Suprapubic skin (tissue), 4 donors: ENCODE measurements around the gene POLE3.

Source experiments
- CTCF ChIP-seq, 2 donors: fragments of 200-600 bp in 1 of 2; fragments of 450-650 bp in 1 of 2; sonication (generic) in 1 of 2; IDR thresholded peaks; one replicate each; pipeline ENCODE4 v1.5.1; 2016 to 2019; ENCODE audit warnings: antibody characterized with exemption in 2 of 2, mild to moderate bottlenecking in 1 of 2, moderate library complexity in 1 of 2
- EP300 ChIP-seq: sonication (generic); formaldehyde crosslinking; IDR thresholded peaks from one replicate; pipeline ENCODE4 v1.6.1; 2017; ENCODE audit warnings: antibody characterized with exemption
- POLR2A ChIP-seq, 2 donors: fragments of 450-650 bp; IDR thresholded peaks; one replicate each; pipeline ENCODE4 v1.6.1; 2017; ENCODE audit warnings: antibody characterized with exemption in 2 of 2, mild to moderate bottlenecking in 2 of 2, moderate library complexity in 2 of 2
- POLR2AphosphoS5 ChIP-seq, 3 donors: sonication (generic); formaldehyde crosslinking; IDR thresholded peaks; one replicate each; pipeline ENCODE4 v1.6.1; 2017; ENCODE audit warnings: antibody characterized with exemption in 3 of 3

- TF ChIP-seq CTCF (IDR thresholded peaks at IDR 0.05) (no peak), POLR2A (IDR thresholded peaks at IDR 0.05) (no peak), POLR2AphosphoS5 (IDR thresholded peaks at IDR 0.05) (no peak), EP300 (no peak)
Observed at GRCh38 chr9:113388833-113389232, 21.6 kb downstream of the POLE3 start.
